Adrenal gland (tissue), 5 donors: ENCODE data around the gene C7orf57.

Source experiments
- CTCF ChIP-seq, 6 experiments: fragments of 450-650 bp in 4 of 6; fragments of 200-600 bp in 2 of 6; sonication (generic) in 1 of 6; IDR thresholded peaks; 1 replicate in 5 of 6; 2 replicates in 1 of 6; pipeline versions ENCODE4 v1.5.1 to v1.8.0; 2016 to 2021; ENCODE audit warnings: antibody characterized with exemption in 6 of 6, mild to moderate bottlenecking in 2 of 6, moderate library complexity in 1 of 6
- POLR2A ChIP-seq, 2 donors: fragments of 450-650 bp; IDR thresholded peaks; one replicate each; pipeline ENCODE4 v1.6.1; 2017; ENCODE audit warnings: antibody characterized with exemption in 2 of 2, mild to moderate bottlenecking in 2 of 2, moderate library complexity in 1 of 2
- donor health status: DM: no; HTN: no; CAD: no.

- peak in 2 of 6 experiments; percentile 2 to 8 for TF ChIP-seq CTCF (IDR thresholded peaks at IDR 0.05)
- TF ChIP-seq POLR2A (IDR thresholded peaks at IDR 0.05) = peak; percentile 93 to 94
Observed at GRCh38 chr7:48089046-48090003, 54.0 kb downstream of the C7orf57 start, which contains the start of gene UPP1.
